Adrenal gland (tissue), 12 donors: ENCODE measurements around the gene ZFHX3. TPM values are rescaled to one million over a fixed set of nuclear protein-coding genes. Genes with fewer than 3 reads are reported as not detected.

ENCODE experiments used
- DNase-seq, 7 donors: peaks; one replicate each; pipeline ENCODE4 v3.0.0-alpha.2; 2019 to 2020
- H3K27ac ChIP-seq, 5 donors: fragments of 200-600 bp; sonication (generic) in 4 of 5; 1 replicate in 3 of 5; 2 replicates in 2 of 5; pipeline versions ENCODE4 v1.5.1 to v1.8.0; 2016 to 2020; ENCODE audit warnings: mild to moderate bottlenecking in 1 of 5
- H3K27me3 ChIP-seq: fragments of 200-600 bp; 2 replicates; pipeline ENCODE4 v1.8.0; 2021
- H3K36me3 ChIP-seq, 2 donors: fragments of 200-600 bp; replicated peaks in 1 of 2; 1 replicate in 1 of 2; 2 replicates in 1 of 2; pipeline versions ENCODE4 v1.5.1 to v1.8.0; 2018 to 2022
- H3K4me1 ChIP-seq, 2 donors: fragments of 200-600 bp; replicated peaks in 1 of 2; 1 replicate in 1 of 2; 2 replicates in 1 of 2; pipeline versions ENCODE4 v1.5.1 to v1.8.0; 2018 to 2021
- H3K4me3 ChIP-seq, 4 donors: fragments of 200-600 bp; sonication (generic) in 3 of 4; one replicate each; pipeline ENCODE4 v1.5.1; 2016 to 2018
- H3K9me3 ChIP-seq, 3 donors: fragments of 200-600 bp; sonication (generic) in 1 of 3; replicated peaks in 1 of 3; 1 replicate in 2 of 3; 2 replicates in 1 of 3; pipeline versions ENCODE4 v1.5.1 to v1.8.0; 2016 to 2021
- CTCF ChIP-seq, 6 experiments: fragments of 450-650 bp in 4 of 6; fragments of 200-600 bp in 2 of 6; sonication (generic) in 1 of 6; IDR thresholded peaks; 1 replicate in 5 of 6; 2 replicates in 1 of 6; pipeline versions ENCODE4 v1.5.1 to v1.8.0; 2016 to 2021; ENCODE audit warnings: antibody characterized with exemption in 6 of 6, mild to moderate bottlenecking in 2 of 6, moderate library complexity in 1 of 6
- POLR2A ChIP-seq, 2 donors: fragments of 450-650 bp; IDR thresholded peaks; one replicate each; pipeline ENCODE4 v1.6.1; 2017; ENCODE audit warnings: antibody characterized with exemption in 2 of 2, mild to moderate bottlenecking in 2 of 2, moderate library complexity in 1 of 2
- WGBS, 4 donors: extraction: QIAGEN DNeasy Blood & Tissue Kit in 2 of 4; methylation state at CpG; one replicate each; pipeline versions ENCODE4 v1.1.5 to v1.1.7; 2013 to 2017; 5-methylcytosine and 5-hydroxymethylcytosine counted together
- intact Hi-C, 2 donors: fragments of 100-400 bp; cut with DNase I; formaldehyde crosslinking; loops; one replicate each; pipeline versions ENCODE4 v1.14.1 to v1.15.0; 2022 to 2023
- polyA plus RNA-seq, 3 donors: library from polyadenylated mRNA; stranded (reverse); fragments of 200-250 nt in 2 of 3; fragments of 350-450 nt in 1 of 3; fragmentation: Illumina TruSeq in 1 of 3; extraction: RNeasy Lipid Tissue Mini Kit (QIAGEN cat#74804) in 1 of 3; gene quantifications; one replicate each; pipeline ENCODE4 v1.2.3, GENCODE V29; 2013 to 2014
- total RNA-seq, 9 donors: library from RNA; depleted of rRNA in 4 of 9; stranded (reverse); fragments of >200 nt in 4 of 9; fragments of 120-200 nt in 1 of 9; fragmentation: NEBNext Ultra II Directional in 1 of 9; extraction: Animal tissue kit (Norgen Biotek cat#: 25700) in 1 of 9; gene quantifications; one replicate each; pipeline versions ENCODE4 v1.1.0 to v1.2.4, GENCODE V29; 2013 to 2023
- donor health status: healthy with polysubstance abuse.
- donor health status: Bipolar disorder and iron deficiency.
- donor health status: DM: yes; HTN: yes; CAD: no.
- donor health status: DM: no; HTN: no; CAD: no.
- donor health status: DM: no; HTN: no; CAD: no.
- donor health status: DM: yes; HTN: yes; CAD: no.

The ZFHX3 gene
- total and polyA plus RNA-seq, 12 donors, result 2.4 to 31.6 (median 19.3) TPM

DNA sequence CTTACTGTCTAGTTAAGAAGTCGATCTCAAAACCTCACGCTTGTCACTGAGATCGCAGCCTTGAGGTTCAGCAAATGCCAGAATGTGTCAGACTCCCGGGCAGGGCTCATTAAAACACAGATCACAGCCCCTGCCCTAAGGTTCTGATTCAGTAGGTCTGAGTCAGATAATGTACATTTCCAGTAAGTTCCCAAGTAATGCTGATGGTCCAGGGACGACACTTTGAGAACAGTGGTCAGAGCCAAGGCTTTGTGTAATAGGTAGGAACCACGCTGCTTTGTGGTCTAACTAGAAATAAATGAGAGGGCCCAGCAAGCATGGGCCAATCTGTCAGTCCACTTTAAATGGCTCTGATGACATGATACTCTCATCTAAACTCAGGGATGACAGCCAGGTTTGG, 228.6 kb downstream of the ZFHX3 start:
- peak overlapping the region in 2 of 5 donors; percentile 35 to 55 for H3K27ac ChIP-seq

DNA sequence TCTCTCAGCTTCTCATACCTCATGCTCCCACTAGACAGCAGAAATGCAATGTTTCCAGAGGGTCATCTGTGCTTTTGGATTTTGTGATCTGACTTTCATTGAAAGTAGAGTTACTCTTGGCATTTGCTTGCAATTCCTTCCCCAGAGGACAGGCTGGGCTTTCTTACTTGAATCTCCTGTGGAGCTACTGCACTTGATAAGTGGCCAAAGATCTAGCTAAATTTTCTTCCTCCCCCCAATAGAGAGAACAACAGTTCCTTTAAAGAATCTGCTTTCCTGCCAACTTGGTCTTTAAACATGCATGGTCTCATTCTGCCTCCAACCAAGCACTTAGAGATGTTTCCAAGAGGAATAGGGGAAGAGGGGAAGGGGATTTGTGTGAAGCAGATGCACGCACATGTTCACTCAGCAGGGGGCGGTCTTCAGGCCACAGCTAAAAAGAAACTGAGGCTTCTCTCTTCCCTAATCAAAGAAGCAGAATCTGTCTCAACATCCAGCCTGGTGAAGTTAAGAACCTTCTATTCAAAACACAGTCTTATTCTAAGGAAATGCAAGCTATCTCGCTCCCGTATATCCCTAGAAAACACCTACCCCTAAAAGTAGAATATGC, 229.6 kb downstream of the ZFHX3 start:
- TF ChIP-seq POLR2A (IDR thresholded peaks at IDR 0.05) (no peak), CTCF (IDR thresholded peaks at IDR 0.05) (no peak)
- H3K4me1 ChIP-seq, result peaks cover 12 to 19% of the 10 kb centered on the region in 2 donors
- no peak for DNase-seq
- intact Hi-C loops, result no loop called here
- no peak overlapping the region for H3K4me3 ChIP-seq
- H3K27ac ChIP-seq, result no peak overlapping the region
- H3K9me3 ChIP-seq, result no peaks in the 10 kb centered on the region
- 95 to 100% (median 98%) methylated on average over 4 of the region's 4 CpGs for WGBS, 4 donors
- no peaks in the 10 kb centered on the region for H3K27me3 ChIP-seq
- no peaks in the 10 kb centered on the region for H3K36me3 ChIP-seq

More for the DNA sequence above, 228.6 kb downstream of the ZFHX3 start:
- H3K36me3 ChIP-seq, result no peaks in the 10 kb centered on the region
- 41 to 76% (median 48%) methylated on average over 6 of the region's 6 CpGs for WGBS, 4 donors
- no peaks in the 10 kb centered on the region for H3K27me3 ChIP-seq
- intact Hi-C loops, result no loop called here
- no peaks in the 10 kb centered on the region for H3K9me3 ChIP-seq
- no peak for TF ChIP-seq POLR2A (IDR thresholded peaks at IDR 0.05)
- TF ChIP-seq CTCF (IDR thresholded peaks at IDR 0.05), result no peak
- peaks cover 12 to 17% of the 10 kb centered on the region in 2 donors for H3K4me1 ChIP-seq
- DNase-seq, result peak in 6 of 7 donors; percentile 28 to 72 (median 60)
- H3K4me3 ChIP-seq, result no peak overlapping the region

GRCh38 chr16:72815348-72816318, 232.3 kb downstream of the ZFHX3 start:
- no peak overlapping the region for H3K4me3 ChIP-seq
- no peaks in the 10 kb centered on the region for H3K27me3 ChIP-seq
- intact Hi-C loops, result no loop called here
- peaks cover 0 to 8% of the 10 kb centered on the region in 2 donors for H3K36me3 ChIP-seq
- no peak for TF ChIP-seq POLR2A (IDR thresholded peaks at IDR 0.05)
- TF ChIP-seq CTCF (IDR thresholded peaks at IDR 0.05), result no peak
- H3K9me3 ChIP-seq, result no peaks in the 10 kb centered on the region
- H3K4me1 ChIP-seq, result peaks cover 12 to 23% of the 10 kb centered on the region in 2 donors
- WGBS, 4 donors, result 94 to 97% (median 96%) methylated on average over 5 of the region's 5 CpGs
- H3K27ac ChIP-seq, result no peak overlapping the region
- no peak for DNase-seq

DNA sequence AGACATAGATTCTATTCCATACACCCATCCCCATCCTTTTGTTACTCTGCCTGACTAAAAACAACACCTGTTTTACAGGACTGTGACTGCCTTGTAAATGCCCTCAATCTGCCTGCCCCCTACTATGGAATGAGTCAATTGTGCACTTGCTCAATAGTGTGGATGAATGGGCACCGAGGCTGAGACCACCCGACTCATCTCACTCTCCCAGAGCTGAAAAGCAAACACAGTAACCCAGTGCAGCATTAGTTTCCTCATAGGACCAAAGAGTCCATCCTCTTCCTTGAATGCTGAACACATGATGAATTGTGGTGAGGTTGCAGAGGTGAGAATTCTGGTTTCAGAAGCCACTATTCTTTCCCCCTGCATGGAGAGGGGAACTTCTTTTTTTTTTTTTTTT, 233.7 kb downstream of the ZFHX3 start:
- TF ChIP-seq POLR2A (IDR thresholded peaks at IDR 0.05), result no peak
- no peak for TF ChIP-seq CTCF (IDR thresholded peaks at IDR 0.05)
- no peak overlapping the region for H3K27ac ChIP-seq
- peaks cover 0 to 14% of the 10 kb centered on the region in 2 donors for H3K36me3 ChIP-seq
- no peak for DNase-seq
- no peak overlapping the region for H3K4me3 ChIP-seq
- intact Hi-C loops, result no loop called here
- peaks cover 3 to 10% of the 10 kb centered on the region in 2 donors for H3K4me1 ChIP-seq
- 76 to 88% (median 81%) methylated on average over 2 of the region's 2 CpGs for WGBS, 4 donors
- no peaks in the 10 kb centered on the region for H3K27me3 ChIP-seq
- no peaks in the 10 kb centered on the region for H3K9me3 ChIP-seq
